ENCODE results near the gene GIT2. TPM values are rescaled to one million over a fixed set of nuclear protein-coding genes. Genes with fewer than 3 reads are reported as not detected.
A peak's percentile ranks its signal among the peaks of the same experiment; 100 is the strongest.

GIT2 gene
- total and polyA plus RNA-seq, 2 experiments from 2014 or later = 15.8 to 20.9 TPM

DNA sequence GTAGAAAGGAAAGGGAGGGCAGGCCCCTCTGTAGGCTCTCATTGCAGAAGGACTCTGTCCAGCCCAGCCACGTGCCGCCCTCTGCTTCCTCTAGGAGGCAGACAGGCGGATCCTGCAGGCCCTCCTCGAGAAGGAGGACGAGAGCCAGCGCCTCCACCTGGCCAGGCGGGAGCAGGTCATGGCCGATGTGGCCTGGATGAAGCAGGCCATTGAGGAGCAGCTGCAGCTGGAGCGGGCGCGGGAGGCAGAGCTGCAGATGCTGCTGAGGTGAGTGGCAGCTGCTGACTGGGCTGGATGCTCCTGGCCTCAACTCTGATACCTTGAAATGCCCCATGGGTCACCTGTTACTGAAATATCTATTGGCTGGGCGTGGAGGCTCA, 85.2 kb downstream of the GIT2 start:
- no peaks in the 10 kb centered on the region for H3K9me2 ChIP-seq (ENCODE audit: insufficient read depth)
- H3K4me1 ChIP-seq (ENCODE audit: insufficient read depth) = no peaks in the 10 kb centered on the region
- Mint-ChIP-seq H3K4me3 (no peak overlapping the region), H3K36me3 (ENCODE audit: low read depth) (peaks cover 44% of the 10 kb centered on the region), H3K27ac (no peak overlapping the region), H3K9me3 (no peaks in the 10 kb centered on the region), H3K4me1 (peaks cover 17% of the 10 kb centered on the region), H3K27me3 (ENCODE audit: insufficient read depth, low read depth, poor library complexity) (peaks cover 18% of the 10 kb centered on the region)
- peak; percentile 93 for DNase-seq (ENCODE audit: low spot score)
- H3K27me3 ChIP-seq (ENCODE audit: insufficient read depth) = peaks cover 35% of the 10 kb centered on the region
- H2AFZ ChIP-seq = no peak overlapping the region
- H4K20me1 ChIP-seq (replicated peaks; ENCODE audit: insufficient read depth) = peaks cover 8% of the 10 kb centered on the region
- no peaks in the 10 kb centered on the region for H3K79me2 ChIP-seq (replicated peaks; ENCODE audit: insufficient read depth)
- TF ChIP-seq CREB1 (CRISPR knock-in tag; IDR thresholded peaks at IDR 0.05; ENCODE audit: low read depth) = peak; percentile 47; the same call in 1 of the 2 replicates
- no peak for TF ChIP-seq POLR2AphosphoS5 (IDR thresholded peaks at IDR 0.05; ENCODE audit: low read depth)
- TF ChIP-seq, protein P1, sequence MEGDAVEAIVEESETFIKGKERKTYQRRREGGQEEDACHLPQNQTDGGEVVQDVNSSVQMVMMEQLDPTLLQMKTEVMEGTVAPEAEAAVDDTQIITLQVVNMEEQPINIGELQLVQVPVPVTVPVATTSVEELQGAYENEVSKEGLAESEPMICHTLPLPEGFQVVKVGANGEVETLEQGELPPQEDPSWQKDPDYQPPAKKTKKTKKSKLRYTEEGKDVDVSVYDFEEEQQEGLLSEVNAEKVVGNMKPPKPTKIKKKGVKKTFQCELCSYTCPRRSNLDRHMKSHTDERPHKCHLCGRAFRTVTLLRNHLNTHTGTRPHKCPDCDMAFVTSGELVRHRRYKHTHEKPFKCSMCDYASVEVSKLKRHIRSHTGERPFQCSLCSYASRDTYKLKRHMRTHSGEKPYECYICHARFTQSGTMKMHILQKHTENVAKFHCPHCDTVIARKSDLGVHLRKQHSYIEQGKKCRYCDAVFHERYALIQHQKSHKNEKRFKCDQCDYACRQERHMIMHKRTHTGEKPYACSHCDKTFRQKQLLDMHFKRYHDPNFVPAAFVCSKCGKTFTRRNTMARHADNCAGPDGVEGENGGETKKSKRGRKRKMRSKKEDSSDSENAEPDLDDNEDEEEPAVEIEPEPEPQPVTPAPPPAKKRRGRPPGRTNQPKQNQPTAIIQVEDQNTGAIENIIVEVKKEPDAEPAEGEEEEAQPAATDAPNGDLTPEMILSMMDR (conservative IDR thresholded peaks at IDR 0.05; ENCODE audit: low read depth in 2 of 2) = peak; percentile 75 to 99
- TF ChIP-seq, protein P2, sequence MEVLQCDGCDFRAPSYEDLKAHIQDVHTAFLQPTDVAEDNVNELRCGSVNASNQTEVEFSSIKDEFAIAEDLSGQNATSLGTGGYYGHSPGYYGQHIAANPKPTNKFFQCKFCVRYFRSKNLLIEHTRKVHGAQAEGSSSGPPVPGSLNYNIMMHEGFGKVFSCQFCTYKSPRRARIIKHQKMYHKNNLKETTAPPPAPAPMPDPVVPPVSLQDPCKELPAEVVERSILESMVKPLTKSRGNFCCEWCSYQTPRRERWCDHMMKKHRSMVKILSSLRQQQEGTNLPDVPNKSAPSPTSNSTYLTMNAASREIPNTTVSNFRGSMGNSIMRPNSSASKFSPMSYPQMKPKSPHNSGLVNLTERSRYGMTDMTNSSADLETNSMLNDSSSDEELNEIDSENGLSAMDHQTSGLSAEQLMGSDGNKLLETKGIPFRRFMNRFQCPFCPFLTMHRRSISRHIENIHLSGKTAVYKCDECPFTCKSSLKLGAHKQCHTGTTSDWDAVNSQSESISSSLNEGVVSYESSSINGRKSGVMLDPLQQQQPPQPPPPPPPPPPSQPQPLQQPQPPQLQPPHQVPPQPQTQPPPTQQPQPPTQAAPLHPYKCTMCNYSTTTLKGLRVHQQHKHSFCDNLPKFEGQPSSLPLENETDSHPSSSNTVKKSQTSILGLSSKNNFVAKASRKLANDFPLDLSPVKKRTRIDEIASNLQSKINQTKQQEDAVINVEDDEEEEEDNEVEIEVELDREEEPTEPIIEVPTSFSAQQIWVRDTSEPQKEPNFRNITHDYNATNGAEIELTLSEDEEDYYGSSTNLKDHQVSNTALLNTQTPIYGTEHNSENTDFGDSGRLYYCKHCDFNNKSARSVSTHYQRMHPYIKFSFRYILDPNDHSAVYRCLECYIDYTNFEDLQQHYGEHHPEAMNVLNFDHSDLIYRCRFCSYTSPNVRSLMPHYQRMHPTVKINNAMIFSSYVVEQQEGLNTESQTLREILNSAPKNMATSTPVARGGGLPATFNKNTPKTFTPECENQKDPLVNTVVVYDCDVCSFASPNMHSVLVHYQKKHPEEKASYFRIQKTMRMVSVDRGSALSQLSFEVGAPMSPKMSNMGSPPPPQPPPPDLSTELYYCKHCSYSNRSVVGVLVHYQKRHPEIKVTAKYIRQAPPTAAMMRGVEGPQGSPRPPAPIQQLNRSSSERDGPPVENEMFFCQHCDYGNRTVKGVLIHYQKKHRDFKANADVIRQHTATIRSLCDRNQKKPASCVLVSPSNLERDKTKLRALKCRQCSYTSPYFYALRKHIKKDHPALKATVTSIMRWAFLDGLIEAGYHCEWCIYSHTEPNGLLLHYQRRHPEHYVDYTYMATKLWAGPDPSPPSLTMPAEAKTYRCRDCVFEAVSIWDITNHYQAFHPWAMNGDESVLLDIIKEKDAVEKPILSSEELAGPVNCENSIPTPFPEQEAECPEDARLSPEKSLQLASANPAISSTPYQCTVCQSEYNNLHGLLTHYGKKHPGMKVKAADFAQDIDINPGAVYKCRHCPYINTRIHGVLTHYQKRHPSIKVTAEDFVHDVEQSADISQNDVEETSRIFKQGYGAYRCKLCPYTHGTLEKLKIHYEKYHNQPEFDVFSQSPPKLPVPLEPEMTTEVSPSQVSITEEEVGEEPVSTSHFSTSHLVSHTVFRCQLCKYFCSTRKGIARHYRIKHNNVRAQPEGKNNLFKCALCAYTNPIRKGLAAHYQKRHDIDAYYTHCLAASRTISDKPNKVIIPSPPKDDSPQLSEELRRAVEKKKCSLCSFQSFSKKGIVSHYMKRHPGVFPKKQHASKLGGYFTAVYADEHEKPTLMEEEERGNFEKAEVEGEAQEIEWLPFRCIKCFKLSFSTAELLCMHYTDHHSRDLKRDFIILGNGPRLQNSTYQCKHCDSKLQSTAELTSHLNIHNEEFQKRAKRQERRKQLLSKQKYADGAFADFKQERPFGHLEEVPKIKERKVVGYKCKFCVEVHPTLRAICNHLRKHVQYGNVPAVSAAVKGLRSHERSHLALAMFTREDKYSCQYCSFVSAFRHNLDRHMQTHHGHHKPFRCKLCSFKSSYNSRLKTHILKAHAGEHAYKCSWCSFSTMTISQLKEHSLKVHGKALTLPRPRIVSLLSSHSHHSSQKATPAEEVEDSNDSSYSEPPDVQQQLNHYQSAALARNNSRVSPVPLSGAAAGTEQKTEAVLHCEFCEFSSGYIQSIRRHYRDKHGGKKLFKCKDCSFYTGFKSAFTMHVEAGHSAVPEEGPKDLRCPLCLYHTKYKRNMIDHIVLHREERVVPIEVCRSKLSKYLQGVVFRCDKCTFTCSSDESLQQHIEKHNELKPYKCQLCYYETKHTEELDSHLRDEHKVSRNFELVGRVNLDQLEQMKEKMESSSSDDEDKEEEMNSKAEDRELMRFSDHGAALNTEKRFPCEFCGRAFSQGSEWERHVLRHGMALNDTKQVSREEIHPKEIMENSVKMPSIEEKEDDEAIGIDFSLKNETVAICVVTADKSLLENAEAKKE (CRISPR knock-in tag; IDR thresholded peaks at IDR 0.05) = no peak
- TF ChIP-seq EZH2 (IDR thresholded peaks at IDR 0.05; ENCODE audit: low read depth, unreplicated experiment) = no peak
- TF ChIP-seq, protein P3, sequence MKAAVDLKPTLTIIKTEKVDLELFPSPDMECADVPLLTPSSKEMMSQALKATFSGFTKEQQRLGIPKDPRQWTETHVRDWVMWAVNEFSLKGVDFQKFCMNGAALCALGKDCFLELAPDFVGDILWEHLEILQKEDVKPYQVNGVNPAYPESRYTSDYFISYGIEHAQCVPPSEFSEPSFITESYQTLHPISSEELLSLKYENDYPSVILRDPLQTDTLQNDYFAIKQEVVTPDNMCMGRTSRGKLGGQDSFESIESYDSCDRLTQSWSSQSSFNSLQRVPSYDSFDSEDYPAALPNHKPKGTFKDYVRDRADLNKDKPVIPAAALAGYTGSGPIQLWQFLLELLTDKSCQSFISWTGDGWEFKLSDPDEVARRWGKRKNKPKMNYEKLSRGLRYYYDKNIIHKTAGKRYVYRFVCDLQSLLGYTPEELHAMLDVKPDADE (IDR thresholded peaks at IDR 0.05) = no peak
- no peak for TF ChIP-seq JUNB (IDR thresholded peaks at IDR 0.05; ENCODE audit: unreplicated experiment)
- no peak for TF ChIP-seq ZNF114 (CRISPR knock-in tag; IDR thresholded peaks at IDR 0.05)
- no peak for TF ChIP-seq EZH2phosphoT487 (IDR thresholded peaks at IDR 0.05; ENCODE audit: unreplicated experiment)
- TF ChIP-seq ZNF331 (CRISPR knock-in tag; IDR thresholded peaks at IDR 0.05; ENCODE audit: low read depth) = no peak
- TF ChIP-seq NANOG (IDR thresholded peaks at IDR 0.05; ENCODE audit: borderline replicate concordance) = no peak
- no peak for TF ChIP-seq STAT1 (IDR thresholded peaks at IDR 0.05; ENCODE audit: unreplicated experiment)
- TF ChIP-seq, protein P4, sequence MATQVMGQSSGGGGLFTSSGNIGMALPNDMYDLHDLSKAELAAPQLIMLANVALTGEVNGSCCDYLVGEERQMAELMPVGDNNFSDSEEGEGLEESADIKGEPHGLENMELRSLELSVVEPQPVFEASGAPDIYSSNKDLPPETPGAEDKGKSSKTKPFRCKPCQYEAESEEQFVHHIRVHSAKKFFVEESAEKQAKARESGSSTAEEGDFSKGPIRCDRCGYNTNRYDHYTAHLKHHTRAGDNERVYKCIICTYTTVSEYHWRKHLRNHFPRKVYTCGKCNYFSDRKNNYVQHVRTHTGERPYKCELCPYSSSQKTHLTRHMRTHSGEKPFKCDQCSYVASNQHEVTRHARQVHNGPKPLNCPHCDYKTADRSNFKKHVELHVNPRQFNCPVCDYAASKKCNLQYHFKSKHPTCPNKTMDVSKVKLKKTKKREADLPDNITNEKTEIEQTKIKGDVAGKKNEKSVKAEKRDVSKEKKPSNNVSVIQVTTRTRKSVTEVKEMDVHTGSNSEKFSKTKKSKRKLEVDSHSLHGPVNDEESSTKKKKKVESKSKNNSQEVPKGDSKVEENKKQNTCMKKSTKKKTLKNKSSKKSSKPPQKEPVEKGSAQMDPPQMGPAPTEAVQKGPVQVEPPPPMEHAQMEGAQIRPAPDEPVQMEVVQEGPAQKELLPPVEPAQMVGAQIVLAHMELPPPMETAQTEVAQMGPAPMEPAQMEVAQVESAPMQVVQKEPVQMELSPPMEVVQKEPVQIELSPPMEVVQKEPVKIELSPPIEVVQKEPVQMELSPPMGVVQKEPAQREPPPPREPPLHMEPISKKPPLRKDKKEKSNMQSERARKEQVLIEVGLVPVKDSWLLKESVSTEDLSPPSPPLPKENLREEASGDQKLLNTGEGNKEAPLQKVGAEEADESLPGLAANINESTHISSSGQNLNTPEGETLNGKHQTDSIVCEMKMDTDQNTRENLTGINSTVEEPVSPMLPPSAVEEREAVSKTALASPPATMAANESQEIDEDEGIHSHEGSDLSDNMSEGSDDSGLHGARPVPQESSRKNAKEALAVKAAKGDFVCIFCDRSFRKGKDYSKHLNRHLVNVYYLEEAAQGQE (IDR thresholded peaks at IDR 0.05; ENCODE audit: unreplicated experiment) = peak; percentile 49
- no peak overlapping the region for H3K4me2 ChIP-seq
- no peak overlapping the region for H3K27ac ChIP-seq (ENCODE audit: low read depth)
- no peak overlapping the region for H3K4me3 ChIP-seq
- H3K36me3 ChIP-seq (ENCODE audit: insufficient read depth) = no peaks in the 10 kb centered on the region
- H3F3A ChIP-seq (replicated peaks; ENCODE audit: low read depth) = 0 out of 2 replicates have a peak, but pooled peaks cover 5% of the 10 kb centered on the region
- peak; percentile 99 for ATAC-seq

All from GM23338 (cell line).